Cerebellar cortex (tissue), 1 donor: ENCODE measurements around the gene ERCC4.

ENCODE experiments used
- DNase-seq: peaks from one replicate; pipeline ENCODE4 v3.0.0-alpha.2; 2015; ENCODE audit warnings: low spot score

Gene ERCC4

DNA sequence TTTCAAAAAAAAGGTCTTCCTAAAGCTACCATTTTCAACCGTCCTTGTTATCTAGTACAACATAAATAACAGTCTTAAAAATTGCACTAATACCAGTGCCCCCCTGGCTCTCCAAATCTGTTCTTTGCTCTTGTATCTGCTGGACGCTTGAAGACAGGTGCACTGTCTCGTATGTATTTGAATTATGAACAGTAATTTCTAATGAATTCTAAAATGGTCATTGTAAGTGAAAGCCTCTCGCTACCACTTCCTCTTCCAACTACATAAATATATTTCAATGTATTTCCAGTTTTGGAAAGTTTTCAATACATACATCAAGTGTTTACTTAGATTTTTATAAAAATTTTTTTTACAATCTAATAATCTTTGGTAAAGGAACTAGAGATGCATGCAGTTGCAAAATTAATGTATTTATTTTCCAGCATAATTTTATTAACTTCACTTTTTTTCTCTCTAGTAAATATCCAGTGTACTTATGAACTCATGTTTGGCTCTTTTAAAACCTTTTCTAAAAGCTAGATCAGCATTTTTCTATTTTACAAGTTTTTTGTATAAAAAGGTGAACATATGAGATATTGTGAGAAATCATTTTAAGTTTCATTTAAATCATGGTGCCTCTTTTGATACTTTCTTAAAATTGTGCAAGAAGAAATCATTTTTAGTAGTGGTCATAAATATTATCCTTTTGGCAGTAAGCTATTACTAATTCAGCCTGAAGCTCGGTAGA lies 31.0 kb downstream of the ERCC4 start:
- DNase-seq = no peak

DNA sequence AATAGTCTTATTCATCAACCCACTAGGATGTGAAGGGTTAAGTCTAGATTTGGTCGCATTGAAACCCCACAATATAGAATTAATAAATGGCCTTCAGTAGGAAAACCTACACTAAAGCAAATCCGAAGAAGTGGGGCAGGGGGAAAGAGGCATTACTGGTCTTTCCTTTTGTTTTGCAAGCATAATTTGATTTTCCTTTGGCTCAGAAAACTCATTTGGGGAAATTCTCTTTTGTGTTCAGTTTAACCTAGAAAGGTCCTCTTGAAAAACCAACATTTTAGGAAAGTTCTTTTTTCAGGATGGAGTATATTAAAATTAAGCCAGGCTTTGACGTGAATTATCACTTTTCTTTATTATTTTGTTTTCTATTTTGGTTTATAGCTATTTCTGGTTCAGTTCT lies 31.7 kb downstream of the ERCC4 start:
- DNase-seq = no peak

DNA sequence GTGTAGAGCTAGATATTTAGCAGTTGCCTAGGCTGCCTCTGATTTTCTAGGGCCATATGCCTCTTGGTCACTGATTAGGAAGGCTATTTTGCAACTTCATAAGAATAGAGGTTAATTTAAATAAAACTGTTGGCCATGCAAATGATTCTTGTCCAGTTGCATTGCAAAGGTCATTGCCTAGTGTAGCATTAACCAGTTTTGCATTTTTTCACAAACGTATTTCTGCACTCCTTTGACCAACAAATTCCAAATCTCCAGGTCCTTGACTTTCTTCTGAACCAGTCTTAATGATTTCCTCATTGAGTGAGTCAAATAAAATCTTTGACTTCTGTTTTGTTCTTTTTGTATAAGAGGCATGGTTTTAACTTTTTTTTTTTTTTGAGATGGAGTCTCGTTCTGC lies 33.5 kb downstream of the ERCC4 start:
- DNase-seq = no peak

DNA sequence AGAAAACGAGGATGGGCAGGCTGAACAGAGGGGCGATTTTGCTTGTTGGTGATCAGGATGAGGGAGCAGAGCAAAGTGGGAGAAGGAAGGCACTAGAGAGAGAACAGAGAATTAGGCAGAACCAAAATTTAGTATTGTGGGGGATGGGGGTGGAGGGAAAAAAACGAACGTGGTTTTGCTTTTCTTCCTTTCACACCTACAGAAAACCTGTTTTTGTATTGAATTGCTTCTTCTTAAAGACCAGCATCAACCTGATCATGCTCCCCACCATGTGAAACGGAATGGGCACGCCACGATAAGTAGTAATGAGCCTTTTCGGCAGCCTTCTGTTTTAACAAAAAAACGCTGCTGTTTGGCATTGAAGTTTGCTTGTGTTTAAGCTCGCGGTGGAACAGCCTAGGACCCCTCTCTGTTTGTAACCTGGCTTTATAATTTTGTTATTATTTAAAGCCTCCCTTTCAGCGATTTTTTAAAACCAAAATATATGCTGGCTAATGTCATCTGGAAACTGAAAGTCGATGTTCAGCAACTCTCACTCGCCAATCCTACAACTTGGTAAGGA lies 36.8 kb downstream of the ERCC4 start:
- DNase-seq = no peak

DNA sequence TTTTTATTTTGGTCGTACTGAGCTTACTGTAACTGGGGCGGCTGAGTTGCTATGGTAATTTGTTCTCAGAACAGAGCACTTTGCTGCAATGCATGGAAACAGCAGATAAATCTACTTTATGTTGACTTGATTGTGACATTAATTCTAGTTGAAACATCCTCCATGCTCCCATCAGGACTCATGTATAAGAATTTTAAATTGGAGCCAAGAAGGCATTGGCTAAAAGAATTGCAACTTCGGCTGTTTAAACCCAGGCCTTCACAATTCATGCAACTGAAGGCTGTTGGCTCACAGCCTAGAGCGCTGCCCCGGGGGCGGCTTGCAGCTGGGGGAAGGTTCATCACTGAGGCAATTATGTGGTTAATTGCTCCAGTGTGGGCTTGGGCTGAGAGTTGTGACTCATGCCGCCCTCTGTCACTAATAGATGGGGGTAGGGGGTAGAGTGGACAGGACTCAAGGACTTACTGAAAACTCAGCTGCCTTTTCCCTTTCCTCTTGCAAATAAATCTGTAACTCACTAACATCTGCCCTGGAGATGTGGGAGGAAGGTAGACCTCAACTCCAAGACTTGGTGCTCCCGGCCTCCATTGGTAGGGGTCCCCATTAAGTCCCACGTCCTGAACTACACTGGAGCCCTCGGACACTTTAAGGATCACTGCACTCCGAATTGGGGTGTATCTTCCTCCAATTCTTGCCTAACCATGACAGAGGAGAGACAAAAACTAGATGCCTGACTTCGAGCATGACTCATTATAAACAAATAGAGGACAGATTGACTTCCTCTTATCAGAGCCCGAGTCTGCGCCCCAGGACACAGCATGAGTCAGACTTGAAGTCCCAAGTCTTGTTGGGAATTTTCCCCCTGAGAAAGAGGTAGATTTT lies 37.5 kb downstream of the ERCC4 start:
- DNase-seq = no peak

DNA sequence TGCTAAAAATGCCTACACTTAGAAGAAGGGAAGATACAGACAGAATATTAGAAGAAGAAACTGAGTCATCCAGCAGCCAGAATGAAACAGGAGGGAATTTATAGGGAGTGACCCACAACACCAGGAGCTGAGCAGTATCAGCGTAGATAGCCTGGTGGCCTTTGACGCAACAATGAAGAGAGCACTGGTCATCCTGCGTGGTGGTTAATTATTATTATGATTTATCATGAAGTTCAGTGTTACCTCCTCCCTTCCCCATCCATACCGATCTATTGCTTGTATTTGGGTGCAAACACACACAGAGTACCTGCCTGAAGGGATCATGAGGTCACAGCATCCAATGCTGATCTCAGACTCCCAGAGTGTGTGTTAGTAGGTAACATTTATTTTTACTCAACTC lies 38.5 kb downstream of the ERCC4 start:
- DNase-seq = no peak

DNA sequence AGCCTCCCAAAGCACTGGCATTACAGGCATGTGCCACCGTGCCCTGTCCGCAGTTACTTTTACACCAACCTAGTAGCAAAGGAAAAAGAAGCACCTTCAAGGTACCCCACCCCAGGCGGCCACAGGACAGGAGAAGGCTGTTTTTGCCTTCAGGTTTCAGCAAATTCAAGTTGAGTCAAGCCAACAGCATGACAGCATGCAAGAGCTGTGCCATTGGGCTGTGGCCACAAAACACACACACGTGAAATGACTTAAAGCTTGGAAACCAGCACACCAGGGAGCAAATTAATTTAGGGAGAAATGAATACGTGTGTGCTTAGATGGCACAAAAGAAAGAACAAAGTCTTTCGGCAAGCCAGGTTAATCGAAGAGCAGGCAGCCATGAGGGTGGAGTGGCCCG lies 39.7 kb downstream of the ERCC4 start:
- no peak for DNase-seq

DNA sequence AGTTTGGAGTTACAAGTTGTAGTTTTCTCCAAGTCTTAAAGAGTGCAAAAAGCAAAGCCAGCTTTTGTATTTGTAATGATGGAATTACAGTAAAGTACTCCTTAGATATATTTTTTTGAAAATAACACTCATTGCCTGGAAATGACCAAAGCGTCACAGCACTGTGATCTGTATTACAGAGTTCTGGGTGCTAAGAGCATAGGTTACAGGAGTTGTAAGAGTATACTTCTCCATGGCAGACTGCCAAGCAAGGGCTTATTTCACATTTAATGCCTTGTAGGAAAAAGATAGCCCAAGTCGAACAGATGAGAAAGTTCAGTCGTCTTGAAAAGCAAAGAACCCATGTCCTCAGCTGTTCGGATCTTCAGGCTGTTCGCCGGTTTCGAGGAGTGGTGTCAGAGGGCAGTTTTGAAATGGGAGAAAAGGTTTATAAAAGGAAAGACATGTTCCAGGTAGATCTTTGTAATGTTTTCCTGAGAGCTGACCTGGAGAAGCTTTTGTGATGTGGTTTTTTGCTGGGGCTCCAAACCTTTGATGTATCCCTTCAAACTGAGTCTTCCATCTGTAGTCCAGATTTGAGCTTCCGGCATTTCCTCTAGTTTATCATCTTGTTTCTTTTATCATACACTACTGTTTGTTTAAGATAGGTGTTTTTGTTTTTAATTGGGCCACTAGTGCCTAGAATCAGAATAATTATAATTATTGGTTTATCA lies 41.3 kb downstream of the ERCC4 start:
- DNase-seq = no peak

DNA sequence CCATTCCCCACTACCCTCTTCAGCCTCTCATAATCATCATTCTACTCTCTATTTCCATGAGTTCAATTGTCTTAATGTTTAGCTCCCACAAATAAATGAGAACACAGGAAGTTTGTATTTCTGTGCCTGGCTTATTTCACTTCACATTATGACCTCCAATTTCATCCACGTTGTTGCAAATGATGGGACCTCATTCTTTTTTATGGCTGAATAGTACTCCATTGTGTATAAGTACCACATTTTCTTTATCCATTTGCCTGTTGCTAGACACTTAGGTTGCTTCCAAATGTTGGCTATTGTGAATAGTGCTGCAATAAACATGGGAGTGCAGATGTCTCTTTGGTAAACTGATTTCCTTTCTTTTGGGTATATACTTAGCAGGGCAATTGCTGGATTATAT lies 42.3 kb downstream of the ERCC4 start:
- no peak for DNase-seq

DNA sequence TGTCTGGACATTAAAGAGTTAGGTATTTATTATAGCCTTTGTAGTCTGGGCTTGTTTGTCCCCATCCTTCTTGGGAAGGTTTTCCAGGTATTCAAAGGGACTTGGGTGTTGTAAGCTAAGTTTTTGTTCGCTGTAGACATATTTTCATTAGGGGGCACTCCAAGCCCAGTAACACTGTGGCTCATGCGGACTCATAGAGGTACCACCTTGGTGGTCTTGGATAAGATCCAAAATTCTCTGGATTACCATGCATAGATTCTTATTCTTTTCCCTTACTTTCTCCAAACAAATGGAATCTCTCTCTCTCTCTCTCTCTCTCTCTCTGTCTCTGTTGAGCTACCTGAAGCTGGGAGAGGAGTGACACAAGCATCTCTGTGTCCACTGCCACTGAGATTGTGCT lies 48.9 kb downstream of the ERCC4 start:
- no peak for DNase-seq

DNA sequence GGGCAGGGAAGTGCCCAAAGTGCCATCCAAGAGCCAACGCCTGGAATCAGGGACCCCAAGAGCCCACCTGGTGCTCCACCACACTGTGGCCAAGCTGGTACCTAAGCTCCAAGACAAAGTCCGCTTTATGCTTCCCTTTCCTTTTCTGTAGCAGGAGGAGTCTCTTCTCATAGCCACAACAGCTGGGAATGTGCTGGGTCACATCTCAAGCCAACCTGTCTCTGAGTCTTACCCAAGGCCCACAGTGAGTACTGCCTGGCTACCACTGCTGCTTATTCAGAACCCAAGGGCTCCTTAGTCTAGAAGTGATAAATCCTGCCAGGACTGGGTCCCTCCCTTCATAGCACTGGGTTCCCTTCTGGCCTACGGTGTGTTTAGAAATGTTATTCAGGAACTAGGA lies 49.8 kb downstream of the ERCC4 start:
- DNase-seq = no peak

DNA sequence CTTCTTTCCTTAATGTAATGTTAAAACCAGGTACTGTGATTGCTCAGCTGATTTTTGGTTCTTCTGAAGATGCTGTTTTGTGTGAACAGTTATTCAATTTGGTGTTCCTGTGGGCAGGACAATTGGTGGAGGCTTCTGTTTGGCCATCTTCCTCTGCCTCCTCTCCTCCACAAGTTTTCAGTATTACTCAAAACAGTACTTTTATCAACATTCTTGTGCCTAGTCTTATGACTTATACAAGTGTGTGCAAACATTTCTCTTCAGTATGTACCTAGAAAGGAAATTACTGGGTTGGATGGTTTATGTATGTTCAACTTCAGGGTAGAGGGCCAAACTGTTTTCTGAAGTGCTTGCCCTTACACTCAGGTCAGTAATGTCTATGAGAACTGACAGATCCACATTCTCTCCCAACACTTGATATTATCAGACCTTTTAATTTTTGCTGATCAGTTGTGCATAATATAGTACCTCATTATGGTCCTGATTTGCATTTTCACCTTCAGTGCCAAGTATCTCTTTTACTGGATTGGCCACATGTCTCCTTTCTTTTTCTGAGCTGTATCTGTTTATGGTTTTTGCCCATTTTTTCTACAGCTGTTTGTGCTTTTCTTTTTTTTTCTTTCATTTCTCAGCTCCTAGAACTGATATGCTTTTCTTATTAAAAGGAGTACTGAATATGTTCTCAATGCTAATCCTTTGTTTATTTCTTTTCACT lies 50.9 kb downstream of the ERCC4 start:
- no peak for DNase-seq

DNA sequence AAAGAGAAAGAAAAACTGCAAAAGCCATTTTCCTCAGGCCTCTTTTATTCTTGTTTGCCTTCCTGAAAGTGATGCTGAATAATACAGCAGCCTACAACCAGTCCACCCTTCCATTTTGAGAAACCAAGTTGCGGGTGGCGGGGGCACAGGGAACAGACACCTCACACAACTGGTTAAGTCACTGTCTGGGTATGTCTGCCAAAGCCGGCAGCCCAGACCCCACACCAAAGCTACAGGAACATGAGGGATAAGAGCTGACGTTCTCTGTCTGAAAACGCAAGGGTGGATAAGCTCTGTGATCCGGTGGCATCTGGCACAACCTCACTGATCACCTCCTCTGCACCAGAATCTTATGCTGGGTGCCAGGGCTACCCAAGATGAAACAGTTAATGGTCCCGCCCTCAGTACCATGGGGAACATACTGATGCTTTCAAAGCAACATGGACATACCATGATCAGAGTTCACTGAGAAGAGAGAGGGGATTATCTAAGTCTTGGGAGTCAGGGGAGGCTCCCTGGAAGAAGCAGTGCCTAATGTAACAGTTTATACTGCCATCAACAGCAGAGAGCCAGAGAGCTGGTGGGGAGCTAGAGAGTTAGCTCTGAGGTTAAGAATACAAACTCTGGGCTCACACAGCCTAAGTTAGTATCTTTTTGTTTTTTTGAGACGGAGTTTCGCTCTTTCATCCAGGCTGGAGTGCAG lies 53.5 kb downstream of the ERCC4 start:
- DNase-seq = no peak

DNA sequence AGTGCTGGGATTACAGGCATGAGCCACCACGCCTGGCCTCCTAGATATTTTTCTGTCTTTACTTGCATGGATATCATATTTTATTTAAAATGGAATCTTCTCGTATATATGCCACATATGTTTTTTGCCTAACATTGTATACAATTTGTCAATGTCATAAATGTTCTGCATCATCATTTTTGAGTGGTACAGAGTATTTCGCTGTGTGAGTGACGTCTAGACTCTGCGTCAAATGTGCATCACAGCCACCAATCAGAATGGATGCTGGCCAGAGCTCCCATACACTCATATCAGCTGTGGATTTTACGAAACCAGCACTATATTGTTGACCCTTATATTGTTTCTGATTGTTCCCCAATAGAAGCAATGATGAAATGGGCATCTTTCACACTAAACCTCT lies 57.2 kb downstream of the ERCC4 start:
- DNase-seq = no peak

DNA sequence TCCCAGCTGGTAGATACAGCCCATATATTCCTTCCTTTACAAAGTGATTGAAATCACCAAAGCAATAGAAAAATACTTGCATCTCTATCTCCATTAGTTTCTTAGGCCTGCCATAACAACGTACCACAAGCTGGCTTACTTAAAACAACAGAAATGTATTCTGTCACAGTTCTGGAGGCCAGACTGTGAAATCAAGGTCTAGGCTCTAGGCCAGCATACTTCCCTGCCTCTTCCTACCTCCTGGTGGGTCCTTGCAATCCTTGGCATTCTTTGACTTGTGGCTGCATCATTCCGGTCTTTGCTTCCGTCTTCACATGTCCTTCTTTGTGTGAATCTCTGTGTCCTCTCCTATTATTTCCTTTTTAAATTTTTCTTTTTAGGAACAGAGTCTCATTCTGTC lies 62.5 kb downstream of the ERCC4 start:
- DNase-seq = no peak

DNA sequence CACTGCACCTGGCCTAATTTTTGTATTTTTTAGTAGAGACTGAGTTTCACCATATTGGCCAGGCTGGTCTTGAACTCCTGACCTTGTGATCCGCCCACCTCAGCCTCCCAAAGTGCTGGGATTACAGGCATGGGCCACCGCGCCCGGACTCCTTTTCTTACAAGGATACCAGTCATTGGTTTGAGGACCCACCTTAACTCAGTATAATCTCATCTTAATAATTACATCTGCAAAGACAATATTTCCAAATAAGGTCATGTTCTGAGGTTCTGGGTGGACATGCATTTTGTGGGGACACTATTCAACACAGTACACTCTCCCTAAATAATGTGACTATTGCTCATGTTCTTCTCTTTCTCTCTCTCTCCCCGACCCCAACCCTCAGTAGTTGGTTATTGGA lies 63.7 kb downstream of the ERCC4 start:
- DNase-seq = no peak

DNA sequence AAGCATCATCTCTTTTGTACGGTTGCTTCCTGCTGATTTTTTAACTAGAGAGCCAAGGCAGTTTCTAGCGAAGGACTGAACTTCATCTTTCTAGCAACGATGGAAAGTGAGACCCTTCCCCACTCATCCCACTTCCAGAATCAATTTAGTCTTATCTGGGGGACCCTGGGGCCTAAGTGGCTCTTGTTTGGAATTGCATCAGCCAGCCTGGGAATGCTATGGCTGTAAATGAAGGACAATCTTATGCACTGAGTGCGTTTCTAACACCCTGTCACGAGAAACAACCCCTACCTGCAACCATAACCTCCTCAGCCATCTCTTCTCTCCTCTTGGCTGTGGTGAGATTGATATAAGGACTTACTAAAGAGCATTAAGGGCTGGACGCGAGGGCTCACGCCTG lies 64.8 kb downstream of the ERCC4 start:
- no peak for DNase-seq

DNA sequence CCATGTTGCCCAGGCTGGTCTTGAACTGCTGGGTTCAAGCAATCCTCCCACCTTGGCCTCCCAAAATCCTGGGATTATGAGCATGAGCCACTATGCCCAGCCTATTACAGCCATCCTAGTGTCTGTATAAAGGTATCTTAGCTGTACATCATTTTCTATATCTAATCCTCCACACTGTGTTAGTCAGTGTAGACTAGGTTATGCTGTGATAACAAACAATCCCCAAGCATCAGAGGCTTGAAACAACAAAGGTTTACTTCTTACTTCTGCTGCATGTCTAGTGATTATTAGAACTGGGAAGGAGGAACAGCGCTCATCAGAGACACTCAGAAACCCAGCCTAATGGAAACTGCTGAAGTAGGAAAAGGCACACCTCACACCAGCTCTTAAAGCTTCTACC lies 68.1 kb downstream of the ERCC4 start:
- no peak for DNase-seq

DNA sequence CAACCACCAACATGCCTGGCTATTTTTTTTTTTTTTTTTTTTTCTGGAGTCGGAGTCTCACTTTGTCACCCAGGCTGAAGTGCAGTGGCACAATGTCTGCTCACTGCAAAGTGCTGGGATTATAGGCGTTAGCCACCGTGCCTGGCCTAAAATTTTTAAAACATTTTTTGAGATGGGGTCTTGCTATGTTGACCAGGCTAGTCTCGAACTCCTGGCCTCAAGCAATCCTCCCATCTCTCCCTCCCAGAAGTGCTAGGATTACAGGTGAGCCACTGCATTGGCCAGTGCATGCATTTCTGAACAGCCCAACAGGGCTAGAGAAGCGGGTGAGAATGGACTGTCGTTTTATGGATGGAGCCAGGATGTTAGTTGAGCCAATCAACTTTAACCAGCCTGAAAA lies 72.4 kb downstream of the ERCC4 start:
- DNase-seq = no peak

DNA sequence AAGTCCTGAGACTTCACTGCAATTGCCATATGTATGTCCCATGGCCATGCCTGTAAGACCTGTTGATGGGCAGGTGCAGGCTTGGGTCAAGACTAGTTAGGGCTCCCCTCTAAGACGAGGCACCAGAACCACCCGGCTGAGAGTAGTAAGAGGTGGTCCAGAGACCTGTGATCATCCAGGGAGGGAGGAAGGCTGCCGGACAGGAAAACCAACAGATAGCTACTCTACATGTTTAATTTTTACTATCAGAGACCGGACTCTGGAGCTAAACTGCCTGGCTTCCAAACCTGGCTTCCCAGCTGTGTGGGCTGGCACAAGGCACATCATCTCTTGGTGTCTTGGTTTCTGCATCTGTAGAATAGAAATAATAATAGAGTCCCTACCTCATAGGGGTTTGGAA lies 73.0 kb downstream of the ERCC4 start:
- no peak for DNase-seq
